Suprapubic skin (tissue), 3 donors: Measurements from ENCODE around the gene IL11RA.

Source experiments
- CTCF ChIP-seq, 2 donors: fragments of 200-600 bp in 1 of 2; fragments of 450-650 bp in 1 of 2; sonication (generic) in 1 of 2; IDR thresholded peaks; one replicate each; pipeline ENCODE4 v1.5.1; 2016 to 2019; ENCODE audit warnings: antibody characterized with exemption in 2 of 2, mild to moderate bottlenecking in 1 of 2, moderate library complexity in 1 of 2
- POLR2A ChIP-seq, 2 donors: fragments of 450-650 bp; IDR thresholded peaks; one replicate each; pipeline ENCODE4 v1.6.1; 2017; ENCODE audit warnings: antibody characterized with exemption in 2 of 2, mild to moderate bottlenecking in 2 of 2, moderate library complexity in 2 of 2

- TF ChIP-seq CTCF (IDR thresholded peaks at IDR 0.05) (no peak), POLR2A (IDR thresholded peaks at IDR 0.05) (no peak)
These were observed 22.5 kb downstream of the IL11RA start for GRCh38 chr9:34674440-34674839.
